K562 (cell line): ENCODE measurements around the gene IGFBPL1.

Experiments used
- ADNP ChIP-seq: fragments of 200-800 bp; sonication (Bioruptor generic); IDR thresholded peaks from 2 replicates; pipeline ENCODE4 v1.6.1; 2016; ENCODE audit warnings: missing genetic modification characterization, missing compliant biosample characterization
- CBFA2T2 ChIP-seq: fragments of 450-650 bp; conservative IDR thresholded peaks from 2 replicates; pipeline ENCODE4 v1.6.1; 2017; ENCODE audit warnings: mild to moderate bottlenecking
- CBX8 ChIP-seq: fragments of 200-600 bp; sonication (generic); IDR thresholded peaks from 2 replicates; pipeline ENCODE4 v1.6.1; 2012; ENCODE audit warnings: borderline replicate concordance, mixed run types, low read depth, mild to moderate bottlenecking, moderate library complexity, mixed read lengths, low read length, control low read depth, inconsistent platforms; ENCODE audit not compliant: poor library complexity, severe bottlenecking; ENCODE audit errors: extremely low read depth
- FOSL1 ChIP-seq: fragments of 200-800 bp; sonication (Bioruptor generic); conservative IDR thresholded peaks from 2 replicates; pipeline ENCODE4 v1.6.1; 2016; ENCODE audit warnings: missing genetic modification characterization, missing compliant biosample characterization
- GATA2 ChIP-seq: sonication (generic); formaldehyde crosslinking; IDR thresholded peaks from 2 replicates; pipeline ENCODE4 v1.4.0; 2020; ENCODE audit warnings: mild to moderate bottlenecking, missing genetic modification reagents
- NONO ChIP-seq, 2 experiments: fragments of 200-400 bp in 1 of 2; fragments of 450-650 bp in 1 of 2; formaldehyde crosslinking in 1 of 2; IDR thresholded peaks; 2 replicates each; pipeline ENCODE4 v1.6.1; 2017; ENCODE audit warnings: low read depth in 2 of 2, mild to moderate bottlenecking in 2 of 2, moderate library complexity in 2 of 2, low read length in 1 of 2
- SNIP1 ChIP-seq: fragments of 450-650 bp; IDR thresholded peaks from 2 replicates; pipeline ENCODE4 v1.7.1; 2017; ENCODE audit warnings: low read depth, mild to moderate bottlenecking
- SRF ChIP-seq, 2 experiments: fragments of 250-450, 450-650 bp in 1 of 2; sonication (Bioruptor Pico) in 1 of 2; sonication (generic) in 1 of 2; formaldehyde crosslinking; IDR thresholded peaks; 2 replicates each; pipeline versions ENCODE4 v1.5.0 to v1.5.1; 2020 to 2022; ENCODE audit warnings: mild to moderate bottlenecking in 1 of 2, missing genetic modification reagents in 1 of 2
- TF ChIP-seq, protein P1 (sequence below): sonication (generic); formaldehyde crosslinking; IDR thresholded peaks from 2 replicates; pipeline ENCODE4 v1.8.1; 2022; ENCODE audit warnings: missing genetic modification reagents
- TF ChIP-seq, protein P2 (sequence below): sonication (generic); formaldehyde crosslinking; IDR thresholded peaks from 2 replicates; pipeline ENCODE4 v1.8.1; 2023; ENCODE audit warnings: mild to moderate bottlenecking, missing genetic modification reagents
- TF ChIP-seq, protein P3 (sequence below), 3 experiments: fragments of 200-800 bp in 1 of 3; fragments of 250-450 bp in 1 of 3; fragments of 450-650 bp in 1 of 3; sonication (Bioruptor Pico) in 1 of 3; sonication (Bioruptor generic) in 1 of 3; formaldehyde crosslinking in 1 of 3; IDR thresholded peaks; 2 replicates each; pipeline versions ENCODE4 v1.6.1 to v1.8.0; 2016 to 2022; ENCODE audit warnings: mild to moderate bottlenecking in 2 of 3, missing genetic modification characterization in 2 of 3, missing compliant biosample characterization in 1 of 3, moderate library complexity in 1 of 3

DNA sequence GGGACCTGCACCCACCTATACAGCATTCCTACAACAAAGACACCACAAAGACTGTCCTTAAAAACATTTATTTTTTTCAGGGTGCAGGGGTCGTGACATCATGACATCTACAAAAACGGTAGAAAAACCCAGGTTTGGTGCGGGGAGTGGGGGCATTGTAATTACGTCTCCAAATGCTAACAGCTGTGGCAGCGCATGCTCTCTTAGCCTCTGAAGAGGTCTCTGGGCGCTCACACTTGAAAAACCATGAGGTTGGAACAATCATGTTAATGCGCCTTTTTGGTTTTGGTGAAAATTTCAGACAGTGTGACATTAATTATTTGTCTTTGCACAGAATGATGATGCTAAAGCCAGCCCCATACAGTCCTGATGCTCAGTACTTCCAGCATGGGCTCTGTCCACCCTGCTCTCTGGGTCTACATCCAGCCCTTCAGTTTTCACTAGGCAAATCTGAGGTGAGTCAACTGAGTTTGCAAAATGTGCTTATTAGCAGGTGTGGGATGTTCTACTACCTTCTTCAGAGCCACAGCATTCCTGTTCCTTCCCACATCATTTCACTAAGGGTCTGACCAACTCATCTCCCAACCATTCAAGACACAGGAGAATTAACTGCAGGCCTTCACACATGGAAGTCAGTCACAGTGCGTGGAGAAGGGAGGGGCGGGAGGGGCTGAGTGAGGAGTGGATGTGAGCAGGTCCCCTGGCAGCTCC is 17.6 kb downstream of the IGFBPL1 start:
- no peak for TF ChIP-seq NONO (IDR thresholded peaks at IDR 0.05; ENCODE audit: low read depth in 2 of 2, low read length in 1 of 2)
- TF ChIP-seq, protein P1, sequence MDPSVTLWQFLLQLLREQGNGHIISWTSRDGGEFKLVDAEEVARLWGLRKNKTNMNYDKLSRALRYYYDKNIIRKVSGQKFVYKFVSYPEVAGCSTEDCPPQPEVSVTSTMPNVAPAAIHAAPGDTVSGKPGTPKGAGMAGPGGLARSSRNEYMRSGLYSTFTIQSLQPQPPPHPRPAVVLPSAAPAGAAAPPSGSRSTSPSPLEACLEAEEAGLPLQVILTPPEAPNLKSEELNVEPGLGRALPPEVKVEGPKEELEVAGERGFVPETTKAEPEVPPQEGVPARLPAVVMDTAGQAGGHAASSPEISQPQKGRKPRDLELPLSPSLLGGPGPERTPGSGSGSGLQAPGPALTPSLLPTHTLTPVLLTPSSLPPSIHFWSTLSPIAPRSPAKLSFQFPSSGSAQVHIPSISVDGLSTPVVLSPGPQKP (CRISPR knock-in tag), result no peak
- TF ChIP-seq SRF (CRISPR knock-in tag; IDR thresholded peaks at IDR 0.05), result no peak
- TF ChIP-seq CBX8, result no peak
- TF ChIP-seq, protein P2, sequence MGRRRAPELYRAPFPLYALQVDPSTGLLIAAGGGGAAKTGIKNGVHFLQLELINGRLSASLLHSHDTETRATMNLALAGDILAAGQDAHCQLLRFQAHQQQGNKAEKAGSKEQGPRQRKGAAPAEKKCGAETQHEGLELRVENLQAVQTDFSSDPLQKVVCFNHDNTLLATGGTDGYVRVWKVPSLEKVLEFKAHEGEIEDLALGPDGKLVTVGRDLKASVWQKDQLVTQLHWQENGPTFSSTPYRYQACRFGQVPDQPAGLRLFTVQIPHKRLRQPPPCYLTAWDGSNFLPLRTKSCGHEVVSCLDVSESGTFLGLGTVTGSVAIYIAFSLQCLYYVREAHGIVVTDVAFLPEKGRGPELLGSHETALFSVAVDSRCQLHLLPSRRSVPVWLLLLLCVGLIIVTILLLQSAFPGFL, result no peak
- TF ChIP-seq ADNP (tag), result no peak
- TF ChIP-seq CBFA2T2, result no peak
- TF ChIP-seq, protein P3, sequence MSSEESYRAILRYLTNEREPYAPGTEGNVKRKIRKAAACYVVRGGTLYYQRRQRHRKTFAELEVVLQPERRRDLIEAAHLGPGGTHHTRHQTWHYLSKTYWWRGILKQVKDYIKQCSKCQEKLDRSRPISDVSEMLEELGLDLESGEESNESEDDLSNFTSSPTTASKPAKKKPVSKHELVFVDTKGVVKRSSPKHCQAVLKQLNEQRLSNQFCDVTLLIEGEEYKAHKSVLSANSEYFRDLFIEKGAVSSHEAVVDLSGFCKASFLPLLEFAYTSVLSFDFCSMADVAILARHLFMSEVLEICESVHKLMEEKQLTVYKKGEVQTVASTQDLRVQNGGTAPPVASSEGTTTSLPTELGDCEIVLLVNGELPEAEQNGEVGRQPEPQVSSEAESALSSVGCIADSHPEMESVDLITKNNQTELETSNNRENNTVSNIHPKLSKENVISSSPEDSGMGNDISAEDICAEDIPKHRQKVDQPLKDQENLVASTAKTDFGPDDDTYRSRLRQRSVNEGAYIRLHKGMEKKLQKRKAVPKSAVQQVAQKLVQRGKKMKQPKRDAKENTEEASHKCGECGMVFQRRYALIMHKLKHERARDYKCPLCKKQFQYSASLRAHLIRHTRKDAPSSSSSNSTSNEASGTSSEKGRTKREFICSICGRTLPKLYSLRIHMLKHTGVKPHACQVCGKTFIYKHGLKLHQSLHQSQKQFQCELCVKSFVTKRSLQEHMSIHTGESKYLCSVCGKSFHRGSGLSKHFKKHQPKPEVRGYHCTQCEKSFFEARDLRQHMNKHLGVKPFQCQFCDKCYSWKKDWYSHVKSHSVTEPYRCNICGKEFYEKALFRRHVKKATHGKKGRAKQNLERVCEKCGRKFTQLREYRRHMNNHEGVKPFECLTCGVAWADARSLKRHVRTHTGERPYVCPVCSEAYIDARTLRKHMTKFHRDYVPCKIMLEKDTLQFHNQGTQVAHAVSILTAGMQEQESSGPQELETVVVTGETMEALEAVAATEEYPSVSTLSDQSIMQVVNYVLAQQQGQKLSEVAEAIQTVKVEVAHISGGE (CRISPR knock-in tag; IDR thresholded peaks at IDR 0.05), result no peak
- no peak for TF ChIP-seq GATA2 (CRISPR knock-in tag)
- no peak for TF ChIP-seq SNIP1
- no peak for TF ChIP-seq FOSL1 (tag)
